ENCODE data around the gene ARHGEF39. TPM values are rescaled to one million over a fixed set of nuclear protein-coding genes. Genes with fewer than 3 reads are reported as not detected.
A peak's percentile ranks its signal among the peaks of the same experiment; 100 is the strongest.

The ARHGEF39 gene
- total and polyA plus RNA-seq, 9 of the 15 experiments (the other 6 are each of a cell fraction or from before 2014, with no cell fraction given) = 2.8 to 21.7 (median 12.9) TPM

GRCh38 chr9:35658137-35658967 lies 6.6 kb downstream of the ARHGEF39 start, which contains the start of gene CCDC107 (continued):
- no peak for TF ChIP-seq ZNF511 (CRISPR knock-in tag; IDR thresholded peaks at IDR 0.05)
- TF ChIP-seq NKRF (IDR thresholded peaks at IDR 0.05; ENCODE audit: borderline replicate concordance) = peak; percentile 35; the same call in 1 of the 2 replicates
- TF ChIP-seq E4F1 (CRISPR knock-in tag; IDR thresholded peaks at IDR 0.05; ENCODE audit: borderline replicate concordance) = no peak
- TF ChIP-seq POLR2G (IDR thresholded peaks at IDR 0.05; ENCODE audit: low read depth, low read length) = peak; percentile 89
- TF ChIP-seq ZBED1 (IDR thresholded peaks at IDR 0.05) = no peak
- no peak for TF ChIP-seq GTF2F1 (IDR thresholded peaks at IDR 0.05; ENCODE audit: low read depth, low read length)
- no peak for TF ChIP-seq ZNF239 (CRISPR knock-in tag; IDR thresholded peaks at IDR 0.05)
- TF ChIP-seq RUNX1 (IDR thresholded peaks at IDR 0.05; ENCODE audit: low read depth) = no peak
- no peak for TF ChIP-seq GTF2E2 (tag; IDR thresholded peaks at IDR 0.05)
- TF ChIP-seq ELF2 (CRISPR knock-in tag; IDR thresholded peaks at IDR 0.05) = peak; percentile 37; the same call in 1 of the 2 replicates
- TF ChIP-seq NRF1 (conservative IDR thresholded peaks at IDR 0.05 in 1 of 2, IDR thresholded peaks at IDR 0.05 in 1 of 2) = peak; percentile 96
- no peak for TF ChIP-seq ZFPM2 (CRISPR knock-in tag; IDR thresholded peaks at IDR 0.05)
- TF ChIP-seq KLF1 (tag; IDR thresholded peaks at IDR 0.05) = peak; percentile 59; the same call in 1 of the 2 replicates
- no peak for TF ChIP-seq NFXL1 (CRISPR knock-in tag; IDR thresholded peaks at IDR 0.05)
- TF ChIP-seq ETS2 (tag; IDR thresholded peaks at IDR 0.05; ENCODE audit: borderline replicate concordance, poor library complexity, severe bottlenecking) = no peak
- peak; percentile 87 for TF ChIP-seq RBFOX2 (IDR thresholded peaks at IDR 0.05; ENCODE audit: low read depth, low read length)
- no peak for TF ChIP-seq RBBP5 (IDR thresholded peaks at IDR 0.05; ENCODE audit: borderline replicate concordance, insufficient read depth, low read length, poor library complexity, severe bottlenecking)
